DOHH2 (cell line): ENCODE data around the gene RER1.

Source experiments
- H3F3A ChIP-seq: fragments of 200-600 bp; sonication (generic), shearing (Covaris generic); 2 replicates; pipeline ENCODE4 v1.6.0; 2016; ENCODE audit warnings: antibody characterized with exemption, mild to moderate bottlenecking; ENCODE audit not compliant: control insufficient read depth, insufficient read depth
- H3K27ac ChIP-seq: fragments of 200-600 bp; sonication (generic); 2 replicates; pipeline ENCODE4 v1.5.1; 2014; ENCODE audit warnings: low read depth, mild to moderate bottlenecking, low read length, moderate library complexity
- H3K27me3 ChIP-seq: fragments of 200-600 bp; sonication (generic); 2 replicates; pipeline ENCODE4 v1.6.1; 2014; ENCODE audit warnings: mild to moderate bottlenecking, low read length, mixed read lengths; ENCODE audit not compliant: control insufficient read depth
- H3K36me3 ChIP-seq: fragments of 200-600 bp; sonication (generic); 2 replicates; pipeline ENCODE4 v1.6.1; 2014; ENCODE audit warnings: mild to moderate bottlenecking, low read length, moderate library complexity, mixed read lengths; ENCODE audit not compliant: control insufficient read depth
- H3K4me1 ChIP-seq: fragments of 200-600 bp; sonication (generic); 2 replicates; pipeline ENCODE4 v1.6.1; 2014; ENCODE audit warnings: mild to moderate bottlenecking, low read length, mixed read lengths; ENCODE audit not compliant: control insufficient read depth
- H3K4me2 ChIP-seq: fragments of 200-600 bp; sonication (generic); 2 replicates; pipeline ENCODE4 v1.6.0; 2014; ENCODE audit warnings: mild to moderate bottlenecking, low read length, moderate library complexity
- H3K4me3 ChIP-seq: fragments of 200-600 bp; sonication (generic); 2 replicates; pipeline ENCODE4 v1.5.1; 2014; ENCODE audit warnings: mild to moderate bottlenecking, low read length, mixed read lengths
- H3K79me2 ChIP-seq: fragments of 200-600 bp; sonication (generic); 2 replicates; pipeline ENCODE4 v1.6.1; 2014; ENCODE audit warnings: mild to moderate bottlenecking, low read length, mixed read lengths; ENCODE audit not compliant: control insufficient read depth
- H3K9me2 ChIP-seq: fragments of 200-600 bp; sonication (generic); replicated peaks from 2 replicates; pipeline ENCODE4 v1.6.1; 2014; ENCODE audit warnings: mild to moderate bottlenecking, low read length, mixed read lengths; ENCODE audit not compliant: control insufficient read depth
- H3K9me3 ChIP-seq: fragments of 200-600 bp; sonication (generic); 2 replicates; pipeline ENCODE4 v1.6.1; 2014; ENCODE audit warnings: antibody characterized with exemption, low read length, mixed read lengths; ENCODE audit not compliant: control insufficient read depth, insufficient read depth
- H4K20me1 ChIP-seq: fragments of 200-600 bp; sonication (generic); 2 replicates; pipeline ENCODE4 v1.6.0; 2014; ENCODE audit warnings: low read depth, mild to moderate bottlenecking, antibody characterized with exemption, low read length, moderate library complexity; ENCODE audit not compliant: control insufficient read depth, insufficient read depth
- EZH2phosphoT487 ChIP-seq: fragments of 200-600 bp; sonication (generic); IDR thresholded peaks from 2 replicates; pipeline ENCODE4 v1.6.1; 2017; ENCODE audit warnings: borderline replicate concordance, mild to moderate bottlenecking, antibody characterized with exemption, low read length, moderate library complexity, mixed read lengths
- TF ChIP-seq, protein P1 (sequence below): fragments of 200-600 bp; sonication (generic); IDR thresholded peaks from one replicate; pipeline ENCODE4 v1.5.1; 2014; ENCODE audit warnings: antibody characterized with exemption, mild to moderate bottlenecking, low read depth, low read length; ENCODE audit not compliant: poor library complexity, severe bottlenecking

The RER1 gene

GRCh38 chr1:2429780-2430591 is 38.3 kb downstream of the RER1 start:
- no peaks in the 10 kb centered on the region for H3K4me1 ChIP-seq
- no peaks in the 10 kb centered on the region for H3K79me2 ChIP-seq
- no peaks in the 10 kb centered on the region for H3K36me3 ChIP-seq
- H3F3A ChIP-seq: no peaks in the 10 kb centered on the region
- no peak overlapping the region for H3K4me3 ChIP-seq
- no peak overlapping the region for H3K4me2 ChIP-seq
- H4K20me1 ChIP-seq: no peaks in the 10 kb centered on the region
- H3K9me3 ChIP-seq: peaks cover 21% of the 10 kb centered on the region; the same call in 1 of the 2 replicates
- H3K27me3 ChIP-seq: no peaks in the 10 kb centered on the region
- H3K9me2 ChIP-seq: no peaks in the 10 kb centered on the region
- H3K27ac ChIP-seq: no peak overlapping the region
- no peak for TF ChIP-seq EZH2phosphoT487
- TF ChIP-seq, protein P1, sequence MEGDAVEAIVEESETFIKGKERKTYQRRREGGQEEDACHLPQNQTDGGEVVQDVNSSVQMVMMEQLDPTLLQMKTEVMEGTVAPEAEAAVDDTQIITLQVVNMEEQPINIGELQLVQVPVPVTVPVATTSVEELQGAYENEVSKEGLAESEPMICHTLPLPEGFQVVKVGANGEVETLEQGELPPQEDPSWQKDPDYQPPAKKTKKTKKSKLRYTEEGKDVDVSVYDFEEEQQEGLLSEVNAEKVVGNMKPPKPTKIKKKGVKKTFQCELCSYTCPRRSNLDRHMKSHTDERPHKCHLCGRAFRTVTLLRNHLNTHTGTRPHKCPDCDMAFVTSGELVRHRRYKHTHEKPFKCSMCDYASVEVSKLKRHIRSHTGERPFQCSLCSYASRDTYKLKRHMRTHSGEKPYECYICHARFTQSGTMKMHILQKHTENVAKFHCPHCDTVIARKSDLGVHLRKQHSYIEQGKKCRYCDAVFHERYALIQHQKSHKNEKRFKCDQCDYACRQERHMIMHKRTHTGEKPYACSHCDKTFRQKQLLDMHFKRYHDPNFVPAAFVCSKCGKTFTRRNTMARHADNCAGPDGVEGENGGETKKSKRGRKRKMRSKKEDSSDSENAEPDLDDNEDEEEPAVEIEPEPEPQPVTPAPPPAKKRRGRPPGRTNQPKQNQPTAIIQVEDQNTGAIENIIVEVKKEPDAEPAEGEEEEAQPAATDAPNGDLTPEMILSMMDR: peak; percentile 48

DNA sequence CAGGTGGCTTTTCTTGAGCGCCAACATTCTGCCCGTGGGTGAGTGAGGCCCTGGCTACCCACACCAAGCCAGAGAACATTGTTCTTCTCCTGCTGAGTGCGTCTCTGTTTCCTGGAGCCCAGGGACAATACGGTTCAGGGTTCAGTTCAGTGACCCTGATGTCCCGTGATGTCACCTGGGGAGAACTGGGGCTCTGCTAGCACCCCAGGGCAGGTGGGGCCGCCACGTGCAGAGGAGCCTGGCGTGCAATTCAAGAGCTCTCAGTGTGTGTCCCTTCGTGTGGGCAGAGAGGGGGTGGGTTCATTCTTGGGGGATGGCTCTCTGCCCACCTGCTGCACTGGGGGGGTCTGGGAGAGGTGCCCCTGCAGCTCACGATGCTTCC is 38.9 kb downstream of the RER1 start:
- H3K27me3 ChIP-seq: no peaks in the 10 kb centered on the region
- H3F3A ChIP-seq: no peaks in the 10 kb centered on the region
- H3K9me3 ChIP-seq: peaks cover 21% of the 10 kb centered on the region; the same call in 1 of the 2 replicates
- H3K4me1 ChIP-seq: no peaks in the 10 kb centered on the region
- H3K4me2 ChIP-seq: no peak overlapping the region
- no peaks in the 10 kb centered on the region for H3K9me2 ChIP-seq
- H3K36me3 ChIP-seq: no peaks in the 10 kb centered on the region
- H3K27ac ChIP-seq: no peak overlapping the region
- H4K20me1 ChIP-seq: no peaks in the 10 kb centered on the region
- H3K4me3 ChIP-seq: no peak overlapping the region
- TF ChIP-seq, protein P1: no peak
- TF ChIP-seq EZH2phosphoT487: no peak
- no peaks in the 10 kb centered on the region for H3K79me2 ChIP-seq

- Histone ChIP-seq H3K4me1 (no peaks in the 10 kb centered on the region), H4K20me1 (no peaks in the 10 kb centered on the region), H3K27me3 (no peaks in the 10 kb centered on the region), H3K79me2 (no peaks in the 10 kb centered on the region), H3K27ac (no peak overlapping the region), H3F3A (no peaks in the 10 kb centered on the region), H3K4me3 (no peak overlapping the region), H3K36me3 (no peaks in the 10 kb centered on the region), H3K4me2 (no peak overlapping the region), H3K9me2 (no peaks in the 10 kb centered on the region), H3K9me3 (peaks cover 21% of the 10 kb centered on the region; the same call in 1 of the 2 replicates)
- no peak for TF ChIP-seq EZH2phosphoT487
- TF ChIP-seq, protein P1: no peak
Observed at GRCh38 chr1:2431103-2431502, 39.5 kb downstream of the RER1 start.
